Cardiac muscle cell (in vitro differentiated cells and primary cell): ENCODE results near the gene ADAMTS6. TPM values are rescaled to one million over a fixed set of nuclear protein-coding genes. Genes with fewer than 3 reads are reported as not detected.

ENCODE experiments used
- DNase-seq, 2 donors: peaks; one replicate each; pipeline versions ENCODE4 v3.0.0 to v3.0.0-alpha.2; 2010 to 2017; ENCODE audit warnings: low read depth in 1 of 2, low spot score in 1 of 2
- H3K27ac ChIP-seq: fragments of 200-600 bp; sonication (generic); 2 replicates; pipeline ENCODE4 v1.5.1; 2016
- H3K27me3 ChIP-seq: fragments of 200-600 bp; sonication (generic); 2 replicates; pipeline ENCODE4 v1.6.0; 2016; ENCODE audit warnings: control low read depth
- H3K36me3 ChIP-seq: fragments of 200-600 bp; sonication (generic); 2 replicates; pipeline ENCODE4 v1.5.1; 2016; ENCODE audit warnings: control low read depth
- H3K4me1 ChIP-seq: fragments of 200-600 bp; sonication (generic); 2 replicates; pipeline ENCODE4 v1.8.1; 2017; ENCODE audit warnings: low read depth, mild to moderate bottlenecking, mixed run types
- H3K4me3 ChIP-seq: fragments of 200-600 bp; sonication (generic); 2 replicates; pipeline ENCODE4 v1.5.1; 2016; ENCODE audit warnings: mild to moderate bottlenecking
- H3K9me3 ChIP-seq: fragments of 200-600 bp; sonication (generic); 2 replicates; pipeline ENCODE4 v1.5.1; 2017; ENCODE audit warnings: low read depth, mild to moderate bottlenecking, control low read depth
- polyA plus RNA-seq: library from polyadenylated mRNA; unstranded; fragments of >200 nt; fragmentation: Nextera tagmentation; extraction: Ambion mirVana; gene quantifications from 2 replicates; pipeline ENCODE4 v1.2.1, GENCODE V29; 2016
- total RNA-seq: library from RNA; depleted of rRNA; stranded (reverse); fragments of >200 nt; gene quantifications from 2 replicates; pipeline ENCODE4 v1.2.3, GENCODE V29; 2016
- TF ChIP-seq, protein P1 (sequence below): IDR thresholded peaks from 2 replicates; pipeline ENCODE4 v1.5.1; 2012; ENCODE audit warnings: low read depth, mild to moderate bottlenecking, low read length

Gene ADAMTS6
- total and polyA plus RNA-seq, 2 experiments from 2014 or later, result 3.3 to 21.2 TPM

DNA sequence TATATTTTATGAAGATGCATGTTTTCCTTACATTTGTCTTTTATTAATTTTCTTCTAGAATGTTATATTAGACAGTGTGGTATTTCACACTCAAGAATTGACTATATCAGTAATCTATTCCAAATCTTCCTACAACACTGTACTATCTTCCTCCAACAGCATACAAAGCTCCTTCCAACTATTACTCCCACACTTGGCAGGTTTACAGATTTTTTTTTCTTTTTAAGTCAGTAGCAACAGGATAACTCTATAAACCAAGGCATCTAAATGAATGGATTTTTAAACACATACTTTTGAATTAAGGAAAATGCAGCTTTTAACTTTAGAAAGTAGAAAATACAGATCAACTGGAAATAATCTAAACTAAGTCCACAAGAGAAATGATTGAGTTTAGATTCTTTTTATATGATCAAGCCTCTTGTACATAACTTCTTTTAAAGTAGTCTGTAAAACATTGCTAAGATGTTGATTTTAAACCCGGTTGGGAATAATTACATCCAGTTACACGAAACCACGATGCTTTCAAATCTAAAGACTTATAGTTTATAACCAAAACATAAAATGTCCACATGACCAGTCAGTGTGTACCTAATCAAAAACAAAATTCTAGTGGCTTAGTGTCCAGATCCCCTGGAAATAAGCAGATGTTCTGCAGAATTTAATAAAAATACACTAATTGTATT lies 281.6 kb downstream of the ADAMTS6 start:
- no peak overlapping the region for H3K27ac ChIP-seq
- H3K4me1 ChIP-seq, result no peaks in the 10 kb centered on the region
- no peak overlapping the region for H3K4me3 ChIP-seq
- peak in 1 of 2 donors; percentile 75 for DNase-seq
- H3K27me3 ChIP-seq, result no peaks in the 10 kb centered on the region
- TF ChIP-seq, protein P1, sequence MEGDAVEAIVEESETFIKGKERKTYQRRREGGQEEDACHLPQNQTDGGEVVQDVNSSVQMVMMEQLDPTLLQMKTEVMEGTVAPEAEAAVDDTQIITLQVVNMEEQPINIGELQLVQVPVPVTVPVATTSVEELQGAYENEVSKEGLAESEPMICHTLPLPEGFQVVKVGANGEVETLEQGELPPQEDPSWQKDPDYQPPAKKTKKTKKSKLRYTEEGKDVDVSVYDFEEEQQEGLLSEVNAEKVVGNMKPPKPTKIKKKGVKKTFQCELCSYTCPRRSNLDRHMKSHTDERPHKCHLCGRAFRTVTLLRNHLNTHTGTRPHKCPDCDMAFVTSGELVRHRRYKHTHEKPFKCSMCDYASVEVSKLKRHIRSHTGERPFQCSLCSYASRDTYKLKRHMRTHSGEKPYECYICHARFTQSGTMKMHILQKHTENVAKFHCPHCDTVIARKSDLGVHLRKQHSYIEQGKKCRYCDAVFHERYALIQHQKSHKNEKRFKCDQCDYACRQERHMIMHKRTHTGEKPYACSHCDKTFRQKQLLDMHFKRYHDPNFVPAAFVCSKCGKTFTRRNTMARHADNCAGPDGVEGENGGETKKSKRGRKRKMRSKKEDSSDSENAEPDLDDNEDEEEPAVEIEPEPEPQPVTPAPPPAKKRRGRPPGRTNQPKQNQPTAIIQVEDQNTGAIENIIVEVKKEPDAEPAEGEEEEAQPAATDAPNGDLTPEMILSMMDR, result no peak
- H3K36me3 ChIP-seq, result peaks cover 4% of the 10 kb centered on the region
- H3K9me3 ChIP-seq, result no peaks in the 10 kb centered on the region

DNA sequence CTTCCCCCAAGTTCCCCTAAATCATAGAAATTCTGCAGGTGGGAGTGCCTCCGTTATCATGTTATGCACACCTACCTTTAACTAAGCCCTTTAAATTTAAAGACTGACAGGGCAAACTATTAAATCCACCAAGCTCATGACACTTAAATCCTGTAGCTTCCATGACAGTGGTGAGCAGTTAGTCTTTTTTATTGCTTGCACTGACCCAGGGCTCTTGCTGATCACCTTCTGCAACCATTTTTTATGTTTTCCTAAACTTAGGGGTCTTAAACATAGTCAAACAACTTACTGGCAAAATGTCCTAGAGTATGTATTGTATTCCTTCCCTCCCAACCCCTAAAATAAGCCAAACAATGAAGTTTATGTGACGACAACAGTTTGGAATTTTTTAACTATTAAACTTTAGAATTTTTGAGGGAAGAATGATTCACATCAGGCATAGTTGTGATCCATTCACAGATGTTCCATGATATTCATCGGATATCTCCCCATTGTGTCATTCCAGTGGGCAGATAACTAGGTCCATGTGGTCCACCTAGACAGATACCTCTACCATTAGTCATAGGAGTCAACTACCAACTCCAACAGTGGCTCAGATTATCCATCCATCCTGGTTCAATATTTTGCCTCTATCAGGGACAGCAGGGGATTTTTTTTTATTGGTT lies 283.1 kb downstream of the ADAMTS6 start:
- Histone ChIP-seq H3K36me3 (peaks cover 4% of the 10 kb centered on the region), H3K9me3 (no peaks in the 10 kb centered on the region), H3K27ac (no peak overlapping the region), H3K4me1 (no peaks in the 10 kb centered on the region), H3K4me3 (no peak overlapping the region), H3K27me3 (no peaks in the 10 kb centered on the region)
- TF ChIP-seq, protein P1, result no peak
- DNase-seq, result peak in 1 of 2 donors; percentile 91

DNA sequence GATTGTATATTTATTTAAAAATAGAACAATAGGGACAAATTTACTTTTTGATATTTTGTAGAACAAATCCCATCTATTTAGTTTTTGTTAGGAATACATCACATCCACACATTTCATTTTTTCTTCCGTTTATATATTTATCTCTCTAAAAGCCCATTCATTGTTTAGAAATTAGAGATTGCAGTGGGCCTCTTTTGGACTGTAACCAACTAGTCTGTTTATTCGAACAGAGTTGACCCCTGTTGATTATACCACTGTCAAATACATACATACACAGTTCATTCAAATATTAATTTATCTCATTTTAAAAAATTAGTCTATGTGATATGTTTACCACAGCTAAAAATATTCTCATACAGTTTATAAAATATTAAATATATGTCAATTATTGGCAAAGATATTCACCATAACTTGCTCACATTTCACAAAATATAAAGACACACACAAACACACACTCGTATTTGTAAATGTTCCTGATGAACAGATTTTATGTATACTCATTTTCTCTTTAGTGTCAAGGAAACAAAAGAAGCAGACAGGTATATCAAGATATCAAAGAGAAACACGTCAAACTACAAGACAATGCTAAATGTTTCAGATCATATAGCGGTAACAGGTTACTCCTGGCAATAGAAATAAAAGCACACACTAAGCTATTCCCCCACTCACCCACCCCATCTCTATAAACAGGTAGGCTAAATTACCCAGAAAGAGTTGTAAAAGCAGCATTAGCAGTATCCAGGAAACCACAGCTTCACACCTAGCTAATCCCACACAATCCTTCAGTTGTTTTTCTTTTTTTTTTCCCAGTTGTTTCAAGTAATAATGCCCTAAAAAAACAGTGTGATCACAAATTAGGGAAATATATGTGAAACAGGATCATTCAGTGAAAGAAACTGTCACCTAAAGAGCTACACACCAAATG lies 283.9 kb downstream of the ADAMTS6 start:
- H3K27ac ChIP-seq, result no peak overlapping the region
- H3K4me3 ChIP-seq, result no peak overlapping the region
- TF ChIP-seq, protein P1, result no peak
- peaks cover 4% of the 10 kb centered on the region for H3K36me3 ChIP-seq
- DNase-seq, result no peak
- no peaks in the 10 kb centered on the region for H3K9me3 ChIP-seq
- no peaks in the 10 kb centered on the region for H3K4me1 ChIP-seq
- H3K27me3 ChIP-seq, result no peaks in the 10 kb centered on the region

DNA sequence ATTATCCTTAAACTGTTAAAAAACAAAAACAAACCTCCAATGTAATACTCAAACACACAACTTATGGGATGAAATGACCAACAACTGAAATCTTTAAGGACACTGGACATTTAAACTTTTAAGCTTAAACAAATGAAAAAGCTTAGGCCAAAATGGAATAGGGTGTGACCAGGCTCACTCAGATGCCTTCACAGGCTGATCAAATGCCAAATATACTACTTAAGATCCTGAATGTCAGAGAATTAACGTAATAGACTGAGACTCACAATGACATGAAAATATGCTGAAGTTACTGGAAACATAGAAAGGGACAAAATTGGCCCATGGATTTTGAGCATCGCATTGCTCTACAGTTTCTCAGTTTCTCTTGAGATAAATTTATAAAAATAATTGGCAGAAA lies 286.8 kb downstream of the ADAMTS6 start:
- Histone ChIP-seq H3K4me1 (no peaks in the 10 kb centered on the region), H3K27me3 (no peaks in the 10 kb centered on the region), H3K4me3 (no peak overlapping the region), H3K9me3 (no peaks in the 10 kb centered on the region), H3K36me3 (peaks cover 4% of the 10 kb centered on the region), H3K27ac (no peak overlapping the region)
- TF ChIP-seq, protein P1, result no peak
- DNase-seq, result no peak

DNA sequence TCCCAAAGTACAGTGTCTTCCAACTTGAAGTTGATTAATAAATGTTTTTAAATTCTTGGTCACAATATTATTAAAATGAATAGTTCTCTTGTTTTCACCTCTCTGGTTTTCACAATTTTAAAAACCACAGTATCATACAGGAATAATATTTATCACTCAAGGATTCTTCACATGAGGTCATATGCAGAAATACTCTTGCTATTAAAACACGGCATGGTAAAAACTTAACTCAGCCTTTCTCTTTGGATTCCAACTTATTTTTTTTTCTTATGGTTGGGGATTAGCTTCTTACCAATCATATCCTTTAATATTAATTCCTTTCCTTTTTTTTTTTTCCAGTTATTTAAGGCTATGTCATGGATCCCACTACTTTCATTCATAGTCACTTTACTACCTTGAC lies 289.4 kb downstream of the ADAMTS6 start:
- Histone ChIP-seq H3K27ac (no peak overlapping the region), H3K4me1 (no peaks in the 10 kb centered on the region), H3K36me3 (peaks cover 4% of the 10 kb centered on the region), H3K27me3 (no peaks in the 10 kb centered on the region), H3K9me3 (no peaks in the 10 kb centered on the region), H3K4me3 (no peak overlapping the region)
- DNase-seq, result no peak
- TF ChIP-seq, protein P1, result no peak
